ENCODE measurements around the gene FXYD1.

FXYD1 gene

GRCh38 chr19:35090506-35091214 lies 48.0 kb upstream of the FXYD1 start:
- Histone ChIP-seq H3K27ac (replicated peaks) (no peak overlapping the region), H3K4me3 (replicated peaks; ENCODE audit: insufficient read depth, low read length) (no peak overlapping the region), H3K27me3 (ENCODE audit: insufficient read depth, poor library complexity, severe bottlenecking) (no peaks in the 10 kb centered on the region)
- DNase-seq (ENCODE audit: low read depth in 1 of 2, low spot score in 1 of 2), result peak in 1 of 2 experiments; percentile 35
- no peak for TF ChIP-seq GABPA (IDR thresholded peaks at IDR 0.05; ENCODE audit: low read depth)
- TF ChIP-seq CTCF (IDR thresholded peaks at IDR 0.05; ENCODE audit: insufficient read depth, low read length), result peak; percentile 17

- no peak for DNase-seq (ENCODE audit: low read depth in 1 of 2, low spot score in 1 of 2)
- H3K27me3 ChIP-seq (ENCODE audit: insufficient read depth, poor library complexity, severe bottlenecking), result no peaks in the 10 kb centered on the region
- H3K27ac ChIP-seq (replicated peaks), result no peak overlapping the region
- TF ChIP-seq REST (IDR thresholded peaks at IDR 0.05; ENCODE audit: insufficient replicate concordance, low read depth), result no peak
- no peak for TF ChIP-seq CTCF (IDR thresholded peaks at IDR 0.05; ENCODE audit: insufficient read depth, low read length)
- no peak for TF ChIP-seq POLR2AphosphoS5 (IDR thresholded peaks at IDR 0.05; ENCODE audit: low read depth)
- no peak for TF ChIP-seq SPI1 (IDR thresholded peaks at IDR 0.05; ENCODE audit: borderline replicate concordance, low read depth)
- TF ChIP-seq GABPA (IDR thresholded peaks at IDR 0.05; ENCODE audit: low read depth), result no peak
- no peak overlapping the region for H3K4me3 ChIP-seq (replicated peaks; ENCODE audit: insufficient read depth, low read length)
Observed at GRCh38 chr19:35093430-35093829, 45.2 kb upstream of the FXYD1 start.

- Histone ChIP-seq H3K27me3 (ENCODE audit: insufficient read depth, poor library complexity, severe bottlenecking) (no peaks in the 10 kb centered on the region), H3K27ac (replicated peaks) (no peak overlapping the region), H3K4me3 (replicated peaks; ENCODE audit: insufficient read depth, low read length) (no peak overlapping the region)
- TF ChIP-seq CTCF (IDR thresholded peaks at IDR 0.05; ENCODE audit: insufficient read depth, low read length) (no peak), SPI1 (IDR thresholded peaks at IDR 0.05; ENCODE audit: borderline replicate concordance, low read depth) (no peak), POLR2AphosphoS5 (IDR thresholded peaks at IDR 0.05; ENCODE audit: low read depth) (no peak), GABPA (IDR thresholded peaks at IDR 0.05; ENCODE audit: low read depth) (no peak), REST (IDR thresholded peaks at IDR 0.05; ENCODE audit: insufficient replicate concordance, low read depth) (no peak)
- no peak for DNase-seq (ENCODE audit: low read depth in 1 of 2, low spot score in 1 of 2)
Observed at GRCh38 chr19:35093941-35094647, 44.5 kb upstream of the FXYD1 start.
